Activated CD4-positive, alpha-beta memory T cell treated with anti-CD3 and anti-CD28 coated beads, Interleukin-2, amount 10 ng/mL, durations not matched to agents 7 days and 5 days (primary cell): ENCODE measurements around the gene ELK1. TPM values are rescaled to one million over a fixed set of nuclear protein-coding genes. Genes with fewer than 3 reads are reported as not detected.

Source experiments
- CTCF ChIA-PET: fragments of 350-600 bp; sonication (Branson Sonifier 250); formaldehyde crosslinking; loops from one replicate; lab custom pipeline; 2021; ENCODE audit warnings: antibody characterized with exemption, inconsistent platforms; lab: Charles Lee
- POLR2A ChIA-PET: fragments of 350-600 bp; sonication (Branson Sonifier 250); formaldehyde crosslinking; loops from one replicate; lab custom pipeline; 2021; ENCODE audit warnings: antibody characterized with exemption; lab: Charles Lee
- DNase-seq: peaks from one replicate; pipeline ENCODE4 v3.0.0-alpha.2; 2020
- H3K27ac Mint-ChIP-seq: one replicate; pipeline ENCODE4 v1.8.0; 2021; ENCODE audit warnings: mild to moderate bottlenecking, mixed read lengths
- H3K27me3 Mint-ChIP-seq: one replicate; pipeline ENCODE4 v1.8.0; 2021; ENCODE audit warnings: mixed read lengths
- H3K36me3 Mint-ChIP-seq: one replicate; pipeline ENCODE4 v1.8.0; 2021; ENCODE audit warnings: low read depth, mixed read lengths
- H3K4me1 Mint-ChIP-seq: one replicate; pipeline ENCODE4 v1.8.0; 2021; ENCODE audit warnings: mixed read lengths
- H3K4me3 Mint-ChIP-seq: one replicate; pipeline ENCODE4 v1.8.0; 2021; ENCODE audit warnings: mild to moderate bottlenecking, mixed read lengths
- H3K9me3 Mint-ChIP-seq: one replicate; pipeline ENCODE4 v1.8.0; 2021; ENCODE audit warnings: mixed read lengths
- total RNA-seq, 2 experiments: library from RNA; stranded (reverse); gene quantifications; one replicate each; pipeline ENCODE4 v1.2.3, GENCODE V29; 2021

ELK1 gene
- total RNA-seq, 2 experiments from 2014 or later: 68.9 to 74.9 TPM

DNA sequence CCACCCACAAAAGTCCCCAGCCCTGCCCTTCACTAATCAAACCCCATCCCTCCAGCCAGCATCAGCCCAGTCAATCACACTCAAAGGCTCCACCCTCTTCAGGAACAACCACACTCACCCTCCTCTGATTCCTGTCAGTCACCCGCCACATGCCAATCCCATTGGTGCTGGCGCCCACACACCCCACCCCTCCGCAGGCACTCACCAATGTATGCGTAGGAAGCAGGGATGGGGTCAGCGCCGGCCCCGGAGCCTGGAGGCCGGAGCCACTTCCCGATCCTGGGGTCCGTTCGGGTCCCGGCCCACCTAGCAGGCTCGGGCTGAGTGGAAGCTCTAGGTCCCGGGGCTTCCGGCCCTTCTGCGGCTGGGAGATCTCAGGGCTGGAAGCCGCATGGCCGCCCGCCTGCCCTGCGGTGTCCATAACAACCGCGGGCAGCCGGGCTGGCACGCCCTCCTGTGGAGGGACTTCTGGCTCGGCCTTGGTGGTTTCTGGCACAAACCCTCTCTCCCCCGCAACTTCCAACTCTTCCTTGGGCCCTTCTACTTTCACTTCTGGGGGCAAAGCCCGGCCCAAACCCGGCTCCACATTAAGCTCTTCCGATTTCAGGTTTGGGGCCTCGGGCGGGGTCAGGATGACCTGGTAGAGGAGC is 12.7 kb downstream of the ELK1 start:
- H3K27ac Mint-ChIP-seq: peak overlapping the region; percentile 44
- H3K4me3 Mint-ChIP-seq: peak overlapping the region; percentile 52
- peaks cover 22% of the 10 kb centered on the region for H3K4me1 Mint-ChIP-seq
- CTCF ChIA-PET: interaction anchor here (1.1 kb wide), 1 partner anchor 10 kb away, joined by 3 read pairs; no protein-coding TSS in a partner anchor
- POLR2A ChIA-PET: interaction anchor here (3.5 kb wide), 1 partner anchor 12 kb away, joined by 15 read pairs; the partner anchor contains the start of gene ELK1
- no peaks in the 10 kb centered on the region for H3K9me3 Mint-ChIP-seq
- H3K27me3 Mint-ChIP-seq: no peaks in the 10 kb centered on the region
- DNase-seq: peak; percentile 39
- H3K36me3 Mint-ChIP-seq: peaks cover 59% of the 10 kb centered on the region

GRCh38 chrX:47634871-47635575 is 15.3 kb downstream of the ELK1 start:
- POLR2A ChIA-PET: no interaction called here

GRCh38 chrX:47633689-47634590 is 16.4 kb downstream of the ELK1 start:
- no peak overlapping the region for H3K4me3 Mint-ChIP-seq
- H3K27me3 Mint-ChIP-seq: no peaks in the 10 kb centered on the region
- H3K4me1 Mint-ChIP-seq: peaks cover 30% of the 10 kb centered on the region
- no peak overlapping the region for H3K27ac Mint-ChIP-seq
- ChIA-PET POLR2A (no interaction called here), CTCF (no interaction called here)
- H3K9me3 Mint-ChIP-seq: no peaks in the 10 kb centered on the region
- no peak for DNase-seq
- H3K36me3 Mint-ChIP-seq: peaks cover 28% of the 10 kb centered on the region

More at GRCh38 chrX:47634871-47635575, 15.3 kb downstream of the ELK1 start:
- no peaks in the 10 kb centered on the region for H3K27me3 Mint-ChIP-seq
- no peak overlapping the region for H3K4me3 Mint-ChIP-seq
- CTCF ChIA-PET: no interaction called here
- H3K36me3 Mint-ChIP-seq: peaks cover 39% of the 10 kb centered on the region
- H3K27ac Mint-ChIP-seq: no peak overlapping the region
- H3K4me1 Mint-ChIP-seq: peaks cover 25% of the 10 kb centered on the region
- peak; percentile 17 for DNase-seq
- no peaks in the 10 kb centered on the region for H3K9me3 Mint-ChIP-seq

GRCh38 chrX:47632666-47633065 is 17.7 kb downstream of the ELK1 start:
- POLR2A ChIA-PET: no interaction called here
- DNase-seq: no peak
- H3K36me3 Mint-ChIP-seq: peaks cover 16% of the 10 kb centered on the region
- CTCF ChIA-PET: no interaction called here
- peaks cover 26% of the 10 kb centered on the region for H3K4me1 Mint-ChIP-seq
- no peaks in the 10 kb centered on the region for H3K27me3 Mint-ChIP-seq
- H3K9me3 Mint-ChIP-seq: no peaks in the 10 kb centered on the region
- H3K4me3 Mint-ChIP-seq: no peak overlapping the region
- no peak overlapping the region for H3K27ac Mint-ChIP-seq

- Mint-ChIP-seq H3K4me1 (peaks cover 21% of the 10 kb centered on the region), H3K36me3 (peaks cover 6% of the 10 kb centered on the region), H3K27ac (no peak overlapping the region), H3K9me3 (no peaks in the 10 kb centered on the region), H3K27me3 (no peaks in the 10 kb centered on the region), H3K4me3 (no peak overlapping the region)
- ChIA-PET CTCF (interaction anchor here (0.6 to 1.7 kb wide), 2 partner anchors 12 to 19 kb away, joined by 3 to 5 read pairs; partner anchors contain the start of gene ELK1), POLR2A (interaction anchor here (1.8 to 2.0 kb wide), 2 partner anchors 10 to 17 kb away, joined by 4 to 7 read pairs; no protein-coding TSS in a partner anchor)
- no peak for DNase-seq
Observed at GRCh38 chrX:47631676-47632075, 18.7 kb downstream of the ELK1 start.

- H3K4me1 Mint-ChIP-seq: peaks cover 18% of the 10 kb centered on the region
- ChIA-PET CTCF (interaction anchor here (1.7 kb wide), 1 partner anchor 14 kb away, joined by 5 read pairs; no protein-coding TSS in a partner anchor), POLR2A (interaction anchor here (0.6 to 2.0 kb wide), 6 partner anchors 8 to 143 kb away, joined by 3 to 7 read pairs (median 4); partner anchors contain the start of genes ELK1 and TIMP1)
- DNase-seq: peak; percentile 22
- H3K4me3 Mint-ChIP-seq: peak within 1 kb of the TSS; percentile 68
- H3K36me3 Mint-ChIP-seq: peaks cover 4% of the 10 kb centered on the region
- H3K9me3 Mint-ChIP-seq: no peaks in the 10 kb centered on the region
- H3K27ac Mint-ChIP-seq: peak within 1 kb of the TSS; percentile 79
- no peaks in the 10 kb centered on the region for H3K27me3 Mint-ChIP-seq
Observed at GRCh38 chrX:47629419-47630200, 20.8 kb downstream of the ELK1 start, which contains the start of gene CFP. Gene CFP, minus strand, starts transcription at chrX:47629930. Its CDS starts 86 bp downstream, at chrX:47629844.

DNA sequence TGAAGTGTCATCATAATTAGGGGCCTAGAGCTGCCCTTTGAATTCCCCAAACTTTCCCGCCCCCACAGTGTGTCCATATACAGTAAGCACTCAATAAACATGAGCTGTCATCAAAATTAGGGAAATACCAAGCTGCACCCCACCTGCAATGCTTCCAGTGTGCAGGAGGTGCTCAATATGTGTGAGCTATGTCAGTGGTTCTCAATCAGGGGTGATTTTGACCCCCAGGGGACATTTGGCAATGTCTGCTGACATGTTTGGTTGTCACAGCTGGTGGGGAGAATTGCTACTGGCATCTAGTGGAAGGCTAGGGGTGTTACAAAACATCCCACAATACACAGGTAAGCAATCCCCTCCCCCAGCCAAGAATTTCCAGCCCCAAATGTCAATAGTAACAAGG is 21.4 kb downstream of the ELK1 start:
- Mint-ChIP-seq H3K9me3 (no peaks in the 10 kb centered on the region), H3K4me1 (peaks cover 21% of the 10 kb centered on the region), H3K27ac (peak overlapping the region; percentile 79), H3K36me3 (peaks cover 4% of the 10 kb centered on the region), H3K4me3 (peak overlapping the region; percentile 68), H3K27me3 (peaks cover 3% of the 10 kb centered on the region)
- CTCF ChIA-PET: interaction anchor here (1.0 kb wide), 1 partner anchor 121 kb away, joined by 3 read pairs; no protein-coding TSS in a partner anchor
- peak; percentile 24 for DNase-seq
- POLR2A ChIA-PET: interaction anchor here (0.9 to 1.6 kb wide), 3 partner anchors 15 to 21 kb away, joined by 3 to 5 read pairs (median 4); partner anchors contain the start of gene ELK1

DNA sequence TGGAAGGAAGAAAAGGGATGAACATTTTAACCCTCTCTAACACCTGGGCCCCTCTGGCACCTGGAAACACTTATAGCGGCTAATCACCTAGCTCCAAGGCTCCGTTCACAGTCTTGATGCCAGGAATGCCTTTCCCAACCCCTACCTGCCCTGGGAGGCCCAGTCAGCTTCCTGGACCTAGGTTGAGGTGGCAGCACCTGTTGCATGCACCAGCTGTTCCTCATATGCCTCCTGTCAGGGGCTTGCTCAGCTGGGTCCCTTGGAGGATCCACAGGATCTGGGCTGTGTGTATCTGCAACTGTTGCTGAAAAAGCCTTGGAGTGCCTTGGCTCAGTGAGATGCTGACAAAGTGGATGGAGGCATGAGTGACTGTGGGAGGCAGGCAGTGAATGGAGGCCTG is 25.0 kb downstream of the ELK1 start:
- POLR2A ChIA-PET: interaction anchor here (0.7 kb wide), 1 partner anchor 435 kb away, joined by 3 read pairs; no protein-coding TSS in a partner anchor
- no peak for DNase-seq
- no peaks in the 10 kb centered on the region for H3K9me3 Mint-ChIP-seq
- no peak overlapping the region for H3K27ac Mint-ChIP-seq
- peaks cover 4% of the 10 kb centered on the region for H3K36me3 Mint-ChIP-seq
- CTCF ChIA-PET: no interaction called here
- no peak overlapping the region for H3K4me3 Mint-ChIP-seq
- peaks cover 25% of the 10 kb centered on the region for H3K27me3 Mint-ChIP-seq
- H3K4me1 Mint-ChIP-seq: peaks cover 29% of the 10 kb centered on the region

DNA sequence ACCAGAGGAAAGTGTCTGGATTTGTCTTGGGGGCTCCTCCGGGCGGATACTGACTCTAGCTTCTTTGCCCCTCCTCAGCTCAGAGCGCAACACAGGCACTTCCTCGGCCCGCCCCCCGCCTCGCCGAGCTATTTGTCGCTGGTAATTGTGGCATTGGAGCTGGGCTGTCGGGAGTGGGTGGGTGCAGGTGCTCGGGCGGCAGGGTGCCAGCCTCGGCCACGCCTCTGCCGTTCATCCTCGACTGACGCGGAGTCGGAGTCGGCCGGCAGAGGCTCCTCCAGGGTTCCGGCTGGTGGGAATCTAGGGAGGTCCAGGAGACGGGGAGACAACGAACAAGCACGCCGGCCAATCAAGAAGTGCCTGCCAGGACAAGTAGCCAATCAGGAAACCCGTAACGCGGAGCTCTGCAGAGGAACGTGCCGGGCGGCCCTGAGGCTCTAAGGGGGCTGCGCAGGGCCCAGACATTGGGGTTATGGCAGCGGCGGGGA is 26.8 kb downstream of the ELK1 start:
- H3K4me1 Mint-ChIP-seq: peaks cover 21% of the 10 kb centered on the region
- H3K27me3 Mint-ChIP-seq: peaks cover 29% of the 10 kb centered on the region
- ChIA-PET CTCF (no interaction called here), POLR2A (no interaction called here)
- H3K4me3 Mint-ChIP-seq: peak overlapping the region; percentile 63
- peak; percentile 17 for DNase-seq
- no peak overlapping the region for H3K27ac Mint-ChIP-seq
- H3K36me3 Mint-ChIP-seq: peaks cover 4% of the 10 kb centered on the region
- no peaks in the 10 kb centered on the region for H3K9me3 Mint-ChIP-seq

- peaks cover 4% of the 10 kb centered on the region for H3K36me3 Mint-ChIP-seq
- H3K27ac Mint-ChIP-seq: no peak overlapping the region
- H3K4me3 Mint-ChIP-seq: no peak overlapping the region
- H3K4me1 Mint-ChIP-seq: peaks cover 19% of the 10 kb centered on the region
- peaks cover 40% of the 10 kb centered on the region for H3K27me3 Mint-ChIP-seq
- DNase-seq: no peak
- no peaks in the 10 kb centered on the region for H3K9me3 Mint-ChIP-seq
- ChIA-PET POLR2A (interaction anchor here (1.4 kb wide), 1 partner anchor 9 kb away, joined by 4 read pairs; no protein-coding TSS in a partner anchor), CTCF (no interaction called here)
Observed at GRCh38 chrX:47621851-47622250, 28.5 kb downstream of the ELK1 start.

GRCh38 chrX:47620303-47620685 is 30.1 kb downstream of the ELK1 start:
- Mint-ChIP-seq H3K27ac (no peak overlapping the region), H3K9me3 (no peaks in the 10 kb centered on the region), H3K4me1 (peaks cover 19% of the 10 kb centered on the region), H3K36me3 (peaks cover 4% of the 10 kb centered on the region), H3K4me3 (no peak overlapping the region), H3K27me3 (peaks cover 46% of the 10 kb centered on the region)
- CTCF ChIA-PET: no interaction called here
- POLR2A ChIA-PET: no interaction called here
- no peak for DNase-seq
